Sigmoid colon (tissue), 4 donors: Measurements from ENCODE around the gene GBP7.
"Not testable (repeated sequence)": the region's sequence is repeated elsewhere in the genome, so short reads cannot be mapped to it uniquely, and the experiment has no call there.

Experiments used
- EP300 ChIP-seq, 4 donors: sonication (generic); formaldehyde crosslinking; IDR thresholded peaks; one replicate each; pipeline ENCODE4 v1.6.1; 2017; ENCODE audit warnings: antibody characterized with exemption in 4 of 4
- POLR2A ChIP-seq, 2 donors: fragments of 450-650 bp; IDR thresholded peaks; one replicate each; pipeline ENCODE4 v1.6.1; 2016; ENCODE audit warnings: antibody characterized with exemption in 2 of 2, mild to moderate bottlenecking in 2 of 2, moderate library complexity in 2 of 2
- POLR2AphosphoS5 ChIP-seq, 4 donors: sonication (generic); formaldehyde crosslinking; IDR thresholded peaks; one replicate each; pipeline ENCODE4 v1.6.1; 2017; ENCODE audit warnings: antibody characterized with exemption in 4 of 4
- TF ChIP-seq, protein P1 (sequence below), 4 experiments: fragments of 450-650 bp in 3 of 4; fragments of 200-600 bp in 1 of 4; IDR thresholded peaks; one replicate each; pipeline ENCODE4 v1.5.1; 2016 to 2019; ENCODE audit warnings: antibody characterized with exemption in 4 of 4, mild to moderate bottlenecking in 3 of 4, moderate library complexity in 2 of 4

DNA sequence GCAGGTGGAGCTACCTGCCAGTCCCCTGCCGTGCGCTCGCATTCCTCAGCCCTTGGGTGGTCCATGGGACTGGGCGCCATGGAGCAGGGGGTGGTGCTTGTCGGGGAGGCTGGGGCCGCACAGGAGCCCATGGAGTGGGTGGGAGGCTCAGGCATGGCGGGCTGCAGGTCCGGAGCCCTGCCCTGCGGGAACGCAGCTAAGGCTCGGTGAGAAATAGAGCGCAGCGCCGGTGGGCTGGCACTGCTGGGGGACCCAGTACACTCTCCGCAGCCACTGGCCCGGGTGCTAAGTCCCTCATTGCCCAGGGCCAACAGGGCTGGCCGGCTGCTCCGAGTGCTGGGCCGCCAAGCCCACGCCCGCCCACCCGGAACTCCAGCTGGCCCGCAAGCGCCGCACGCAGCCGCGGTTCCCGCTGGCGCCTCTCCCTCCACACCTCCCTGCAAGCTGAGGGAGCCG lies 47.8 kb downstream of the GBP7 start:
- TF ChIP-seq POLR2A, POLR2AphosphoS5, EP300 (IDR thresholded peaks at IDR 0.05): not testable (repeated sequence)
- TF ChIP-seq, protein P1, sequence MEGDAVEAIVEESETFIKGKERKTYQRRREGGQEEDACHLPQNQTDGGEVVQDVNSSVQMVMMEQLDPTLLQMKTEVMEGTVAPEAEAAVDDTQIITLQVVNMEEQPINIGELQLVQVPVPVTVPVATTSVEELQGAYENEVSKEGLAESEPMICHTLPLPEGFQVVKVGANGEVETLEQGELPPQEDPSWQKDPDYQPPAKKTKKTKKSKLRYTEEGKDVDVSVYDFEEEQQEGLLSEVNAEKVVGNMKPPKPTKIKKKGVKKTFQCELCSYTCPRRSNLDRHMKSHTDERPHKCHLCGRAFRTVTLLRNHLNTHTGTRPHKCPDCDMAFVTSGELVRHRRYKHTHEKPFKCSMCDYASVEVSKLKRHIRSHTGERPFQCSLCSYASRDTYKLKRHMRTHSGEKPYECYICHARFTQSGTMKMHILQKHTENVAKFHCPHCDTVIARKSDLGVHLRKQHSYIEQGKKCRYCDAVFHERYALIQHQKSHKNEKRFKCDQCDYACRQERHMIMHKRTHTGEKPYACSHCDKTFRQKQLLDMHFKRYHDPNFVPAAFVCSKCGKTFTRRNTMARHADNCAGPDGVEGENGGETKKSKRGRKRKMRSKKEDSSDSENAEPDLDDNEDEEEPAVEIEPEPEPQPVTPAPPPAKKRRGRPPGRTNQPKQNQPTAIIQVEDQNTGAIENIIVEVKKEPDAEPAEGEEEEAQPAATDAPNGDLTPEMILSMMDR (IDR thresholded peaks at IDR 0.05), result not testable (repeated sequence)
